ENCODE data around the gene MLYCD.

MLYCD gene

DNA sequence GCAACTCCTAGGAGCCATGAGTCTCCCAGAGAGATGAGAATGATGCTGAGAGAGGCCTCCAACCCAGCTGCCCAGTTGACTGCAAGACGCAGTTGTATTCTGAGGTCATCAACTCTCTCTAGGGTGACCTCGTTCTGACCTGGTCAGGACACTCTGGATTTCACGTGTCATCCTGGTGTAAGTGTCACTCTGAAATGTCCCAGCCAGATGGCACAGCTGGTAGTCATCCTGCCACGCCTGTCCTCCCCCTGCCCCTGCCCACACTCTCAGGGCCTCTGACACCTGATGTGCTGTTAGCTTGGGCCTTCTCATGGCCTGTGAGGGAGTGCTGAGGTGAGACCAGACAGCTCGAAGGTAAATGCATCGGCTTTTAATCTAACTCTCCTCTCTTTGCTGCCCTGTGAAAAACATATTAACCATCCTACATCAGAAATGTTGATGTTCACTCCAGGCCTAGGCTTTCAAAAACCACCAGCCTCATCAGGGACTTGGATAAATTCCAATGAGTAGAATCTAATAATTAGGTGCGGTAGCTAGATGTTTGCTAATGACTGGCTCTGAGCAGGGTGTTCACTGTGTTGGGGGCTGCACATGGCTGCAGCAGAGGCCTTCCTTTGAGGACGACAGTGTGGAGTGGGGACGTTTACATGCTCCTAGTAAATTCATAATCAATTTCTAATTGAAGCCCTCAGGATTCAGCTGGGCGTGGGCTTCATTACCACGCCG lies 13.8 kb downstream of the MLYCD start:
- TF ChIP-seq, protein P1, sequence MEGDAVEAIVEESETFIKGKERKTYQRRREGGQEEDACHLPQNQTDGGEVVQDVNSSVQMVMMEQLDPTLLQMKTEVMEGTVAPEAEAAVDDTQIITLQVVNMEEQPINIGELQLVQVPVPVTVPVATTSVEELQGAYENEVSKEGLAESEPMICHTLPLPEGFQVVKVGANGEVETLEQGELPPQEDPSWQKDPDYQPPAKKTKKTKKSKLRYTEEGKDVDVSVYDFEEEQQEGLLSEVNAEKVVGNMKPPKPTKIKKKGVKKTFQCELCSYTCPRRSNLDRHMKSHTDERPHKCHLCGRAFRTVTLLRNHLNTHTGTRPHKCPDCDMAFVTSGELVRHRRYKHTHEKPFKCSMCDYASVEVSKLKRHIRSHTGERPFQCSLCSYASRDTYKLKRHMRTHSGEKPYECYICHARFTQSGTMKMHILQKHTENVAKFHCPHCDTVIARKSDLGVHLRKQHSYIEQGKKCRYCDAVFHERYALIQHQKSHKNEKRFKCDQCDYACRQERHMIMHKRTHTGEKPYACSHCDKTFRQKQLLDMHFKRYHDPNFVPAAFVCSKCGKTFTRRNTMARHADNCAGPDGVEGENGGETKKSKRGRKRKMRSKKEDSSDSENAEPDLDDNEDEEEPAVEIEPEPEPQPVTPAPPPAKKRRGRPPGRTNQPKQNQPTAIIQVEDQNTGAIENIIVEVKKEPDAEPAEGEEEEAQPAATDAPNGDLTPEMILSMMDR (IDR thresholded peaks at IDR 0.05) = no peak
- Histone ChIP-seq H3K27me3 (no peaks in the 10 kb centered on the region), H3K36me3 (peaks cover 84% of the 10 kb centered on the region), H3K4me3 (ENCODE audit: low read depth in 1 of 2, low read length in 1 of 2) (no peak overlapping the region), H3K27ac (no peak overlapping the region), H3K4me1 (ENCODE audit: control insufficient read depth in 1 of 2, insufficient read depth in 1 of 2, low read depth in 1 of 2, low read length in 1 of 2) (no peaks in the 10 kb centered on the region), H3K9me3 (no peaks in the 10 kb centered on the region)

DNA sequence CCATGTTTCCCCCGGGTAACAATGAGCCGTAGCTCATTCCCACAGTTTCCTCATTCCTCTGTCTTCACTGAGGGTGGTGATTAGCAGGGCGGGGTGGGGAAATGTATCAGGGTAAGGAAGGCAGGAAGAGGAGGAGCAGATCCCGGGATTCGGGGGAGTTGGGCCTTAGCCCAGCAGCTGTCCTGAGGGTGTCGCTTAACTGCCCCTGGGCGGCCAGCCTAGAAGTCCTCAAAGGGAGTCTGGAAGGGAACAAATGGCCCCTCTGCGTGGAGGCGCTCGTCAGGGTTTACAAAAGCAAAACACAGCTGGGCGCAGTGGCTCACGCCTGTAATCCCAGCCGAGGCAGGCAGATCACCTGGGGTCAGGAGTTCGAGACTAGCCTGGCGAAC lies 14.3 kb downstream of the MLYCD start:
- Histone ChIP-seq H3K4me3 (ENCODE audit: low read depth in 1 of 2, low read length in 1 of 2) (no peak overlapping the region), H3K27ac (no peak overlapping the region), H3K4me1 (ENCODE audit: control insufficient read depth in 1 of 2, insufficient read depth in 1 of 2, low read depth in 1 of 2, low read length in 1 of 2) (no peaks in the 10 kb centered on the region), H3K27me3 (no peaks in the 10 kb centered on the region), H3K9me3 (no peaks in the 10 kb centered on the region), H3K36me3 (peaks cover 85% of the 10 kb centered on the region)
- TF ChIP-seq, protein P1 (IDR thresholded peaks at IDR 0.05) = no peak

DNA sequence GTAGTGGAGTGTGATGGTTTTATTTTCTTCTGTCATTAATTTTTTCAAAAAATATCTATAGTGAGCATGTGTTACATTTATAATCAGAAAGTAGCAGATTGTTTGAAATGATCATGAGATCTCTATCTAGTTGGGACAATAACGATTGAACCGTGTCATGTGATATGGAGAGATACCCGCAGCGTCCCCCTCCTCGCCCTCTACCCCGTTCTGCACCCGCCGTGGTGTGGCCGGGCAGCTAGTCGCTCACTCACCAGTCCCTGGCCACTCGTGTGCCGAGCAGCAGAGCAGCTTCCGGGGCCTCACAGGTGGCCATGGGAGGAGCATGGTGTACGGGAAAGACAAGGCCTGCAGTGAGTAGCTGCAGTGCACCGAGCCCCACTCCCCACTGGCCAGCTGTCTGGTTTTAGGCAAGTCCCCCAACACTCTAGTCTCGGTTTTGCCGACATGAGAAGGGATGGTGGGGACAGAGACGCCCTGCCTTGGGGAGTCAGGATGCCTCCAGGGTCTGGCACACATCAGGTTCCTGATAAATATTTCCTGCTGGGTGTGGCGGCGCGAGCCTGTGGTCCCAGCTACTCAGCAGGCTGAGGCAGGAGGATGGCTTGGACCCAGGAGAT lies 15.3 kb downstream of the MLYCD start:
- TF ChIP-seq, protein P1 (IDR thresholded peaks at IDR 0.05) = no peak
- H3K4me1 ChIP-seq (ENCODE audit: control insufficient read depth in 1 of 2, insufficient read depth in 1 of 2, low read depth in 1 of 2, low read length in 1 of 2) = no peaks in the 10 kb centered on the region
- H3K9me3 ChIP-seq = no peaks in the 10 kb centered on the region
- no peak overlapping the region for H3K4me3 ChIP-seq (ENCODE audit: low read depth in 1 of 2, low read length in 1 of 2)
- H3K27me3 ChIP-seq = no peaks in the 10 kb centered on the region
- peaks cover 85% of the 10 kb centered on the region for H3K36me3 ChIP-seq
- H3K27ac ChIP-seq = no peak overlapping the region

DNA sequence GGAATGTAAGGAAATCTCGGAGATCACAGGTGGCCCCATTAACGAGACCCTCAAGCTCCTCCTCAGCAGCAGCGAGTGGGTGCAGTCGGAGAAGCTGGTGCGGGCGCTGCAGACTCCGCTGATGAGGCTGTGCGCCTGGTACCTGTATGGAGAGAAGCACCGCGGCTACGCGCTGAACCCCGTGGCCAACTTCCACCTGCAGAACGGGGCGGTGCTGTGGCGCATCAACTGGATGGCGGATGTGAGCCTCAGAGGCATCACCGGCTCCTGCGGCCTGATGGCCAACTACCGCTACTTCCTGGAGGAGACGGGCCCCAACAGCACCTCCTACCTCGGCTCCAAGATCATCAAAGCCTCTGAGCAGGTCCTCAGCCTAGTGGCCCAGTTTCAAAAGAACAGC lies 16.2 kb downstream of the MLYCD start:
- Histone ChIP-seq H3K4me1 (ENCODE audit: control insufficient read depth in 1 of 2, insufficient read depth in 1 of 2, low read depth in 1 of 2, low read length in 1 of 2) (no peaks in the 10 kb centered on the region), H3K36me3 (peaks cover 87% of the 10 kb centered on the region), H3K4me3 (ENCODE audit: low read depth in 1 of 2, low read length in 1 of 2) (no peak overlapping the region), H3K9me3 (no peaks in the 10 kb centered on the region), H3K27ac (no peak overlapping the region), H3K27me3 (no peaks in the 10 kb centered on the region)
- TF ChIP-seq, protein P1 (IDR thresholded peaks at IDR 0.05) = no peak

DNA sequence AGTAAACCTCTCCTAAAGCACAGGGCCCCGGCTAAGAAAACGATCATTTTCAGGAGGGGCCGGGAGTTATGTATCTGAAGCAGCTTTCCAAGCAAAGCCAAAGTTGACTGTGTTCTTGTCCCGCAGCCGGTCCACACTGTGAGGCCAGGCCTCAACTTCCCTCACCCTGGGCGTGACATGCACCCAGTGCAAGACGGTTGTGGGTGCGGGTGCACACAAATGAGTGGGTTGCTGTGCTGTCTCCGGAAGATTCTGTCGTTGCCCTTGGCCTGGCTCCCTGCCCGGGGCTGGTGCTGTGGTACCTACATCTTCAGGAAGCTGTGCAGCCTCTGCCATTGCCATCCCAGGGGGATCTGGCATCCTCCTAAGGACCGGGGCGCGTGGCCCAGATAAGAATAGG lies 16.6 kb downstream of the MLYCD start:
- H3K36me3 ChIP-seq = peaks cover 87% of the 10 kb centered on the region
- H3K4me1 ChIP-seq (ENCODE audit: control insufficient read depth in 1 of 2, insufficient read depth in 1 of 2, low read depth in 1 of 2, low read length in 1 of 2) = no peaks in the 10 kb centered on the region
- TF ChIP-seq, protein P1 (IDR thresholded peaks at IDR 0.05) = no peak
- H3K27ac ChIP-seq = no peak overlapping the region
- H3K9me3 ChIP-seq = no peaks in the 10 kb centered on the region
- no peak overlapping the region for H3K4me3 ChIP-seq (ENCODE audit: low read depth in 1 of 2, low read length in 1 of 2)
- H3K27me3 ChIP-seq = no peaks in the 10 kb centered on the region
